GM21737 (cell line): Measurements from ENCODE around the gene DHFR2.
"Not testable (repeated sequence)": the region's sequence is repeated elsewhere in the genome, so short reads cannot be mapped to it uniquely, and the experiment has no call there.

Source experiments
- ATAC-seq: cut with Tn5 transposase; IDR thresholded peaks from one replicate; pipeline ENCODE4 v1.9.1; 2021; ENCODE audit warnings: mild to moderate bottlenecking, moderate library complexity; ENCODE audit not compliant: unreplicated experiment

DHFR2 gene

GRCh38 chr3:94065819-94066480 is 3.2 kb upstream of the DHFR2 start:
- ATAC-seq = no peak

GRCh38 chr3:94065122-94065521 is 2.4 kb upstream of the DHFR2 start:
- no peak for ATAC-seq

DNA sequence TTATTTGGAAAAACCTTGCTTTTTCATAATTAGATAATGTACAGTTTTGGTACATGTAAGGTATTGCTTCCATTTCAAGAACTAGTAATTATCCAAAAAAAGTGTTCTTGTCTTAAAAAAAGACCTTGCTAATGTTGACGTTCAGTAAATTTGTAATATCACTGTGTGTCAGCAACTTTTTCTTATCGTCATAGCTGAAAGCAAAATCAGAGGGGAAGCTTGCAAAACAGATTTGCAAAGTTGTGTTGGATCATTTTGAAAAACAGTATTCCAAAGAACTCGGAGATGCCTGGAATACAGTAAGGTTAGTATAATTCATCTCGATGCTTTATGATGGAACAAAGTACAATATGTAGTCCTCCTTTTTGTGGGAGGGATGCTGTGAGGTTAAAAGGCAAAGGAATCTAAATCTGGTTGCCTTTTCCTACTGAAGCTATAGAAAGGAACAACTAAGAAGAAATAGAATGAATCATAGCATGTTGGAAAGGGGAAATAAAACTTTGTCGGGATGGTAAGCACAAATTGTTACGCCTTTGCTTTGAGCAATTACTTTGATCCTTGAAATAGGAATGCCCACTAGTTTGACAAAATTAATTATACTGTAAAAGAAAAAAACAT is 1.6 kb upstream of the DHFR2 start:
- no peak for ATAC-seq

GRCh38 chr3:94063496-94064119 is 892 bp upstream of the DHFR2 start:
- ATAC-seq = no peak

GRCh38 chr3:94061297-94061696 is 1.4 kb downstream of the DHFR2 start:
- ATAC-seq = no peak

DNA sequence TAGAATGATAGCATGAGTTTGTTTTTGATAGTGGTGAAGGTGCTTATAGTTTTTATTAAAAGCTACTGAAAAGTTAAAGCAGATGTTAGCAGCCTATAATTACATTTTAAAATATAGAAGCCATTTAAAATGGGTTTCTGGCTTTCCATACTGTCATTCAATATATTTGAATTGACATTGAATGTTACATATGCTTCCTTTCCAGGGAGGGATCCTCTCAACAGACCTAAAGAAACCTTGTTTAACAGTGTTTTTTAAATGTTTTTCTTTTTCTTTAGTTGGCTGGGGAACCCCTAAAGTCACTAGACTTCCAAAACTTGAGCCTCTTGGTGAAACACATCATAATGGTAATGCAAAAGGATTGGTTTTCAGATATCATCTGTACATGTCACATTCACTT is 12.2 kb downstream of the DHFR2 start:
- no peak for ATAC-seq

GRCh38 chr3:94049267-94049666 is 13.4 kb downstream of the DHFR2 start:
- ATAC-seq = no peak

DNA sequence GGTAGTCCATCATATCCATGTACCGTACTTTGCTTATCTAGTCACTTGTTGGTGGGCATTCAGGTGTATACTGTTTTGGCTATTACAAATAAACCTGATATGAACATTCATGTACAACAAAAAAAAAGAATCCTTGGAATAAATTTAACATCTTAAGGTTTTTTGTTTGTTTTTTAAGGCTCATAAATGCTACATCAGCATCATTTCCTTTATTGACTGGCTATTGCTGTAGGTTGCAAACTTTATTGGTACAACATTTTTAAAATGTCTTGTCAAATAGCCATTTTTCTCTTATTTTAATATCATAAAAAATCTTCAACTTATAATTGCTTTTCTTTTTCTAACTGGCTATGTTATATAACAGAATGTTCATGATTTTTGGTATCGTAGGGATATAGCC is 16.2 kb downstream of the DHFR2 start:
- ATAC-seq = no peak

- ATAC-seq = not testable (repeated sequence)
These were observed 18.4 kb downstream of the DHFR2 start for GRCh38 chr3:94044100-94044936.

- no peak for ATAC-seq
These were observed 19.4 kb downstream of the DHFR2 start for GRCh38 chr3:94043285-94043684.

DNA sequence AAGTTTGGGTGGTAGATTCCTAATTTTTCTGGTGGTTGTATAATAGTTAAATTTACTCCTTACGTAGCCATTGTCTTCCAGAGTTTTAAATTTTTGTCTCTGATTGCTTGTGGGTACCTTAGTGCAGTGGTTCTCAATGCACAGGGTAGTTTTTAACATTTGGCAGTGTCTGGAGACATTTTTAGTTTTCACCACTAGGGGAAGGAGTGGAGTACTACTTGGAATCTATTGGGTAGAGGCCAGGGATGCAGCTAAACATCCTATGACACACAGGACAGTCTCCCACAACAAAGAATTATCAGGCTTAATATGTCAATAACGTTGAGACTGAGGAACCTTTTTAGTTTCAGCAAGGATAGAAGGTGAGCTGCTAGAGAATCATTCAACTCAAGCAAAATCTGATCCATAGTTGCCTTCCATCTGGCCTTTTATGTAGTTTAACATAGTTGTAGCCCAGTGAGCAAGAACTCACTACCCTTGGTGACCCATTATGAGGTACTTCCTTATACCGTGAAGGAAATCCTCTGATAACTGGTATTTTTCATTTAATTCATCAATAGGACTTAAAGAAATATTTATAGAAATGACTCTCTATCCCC is 25.7 kb downstream of the DHFR2 start:
- no peak for ATAC-seq

GRCh38 chr3:94028093-94028837 is 34.5 kb downstream of the DHFR2 start, which contains the start of gene STX19:
STX19 (minus strand) TSS chr3:94028597; CDS start chr3:94015269, 13,328 bp downstream.
- ATAC-seq = no peak

DNA sequence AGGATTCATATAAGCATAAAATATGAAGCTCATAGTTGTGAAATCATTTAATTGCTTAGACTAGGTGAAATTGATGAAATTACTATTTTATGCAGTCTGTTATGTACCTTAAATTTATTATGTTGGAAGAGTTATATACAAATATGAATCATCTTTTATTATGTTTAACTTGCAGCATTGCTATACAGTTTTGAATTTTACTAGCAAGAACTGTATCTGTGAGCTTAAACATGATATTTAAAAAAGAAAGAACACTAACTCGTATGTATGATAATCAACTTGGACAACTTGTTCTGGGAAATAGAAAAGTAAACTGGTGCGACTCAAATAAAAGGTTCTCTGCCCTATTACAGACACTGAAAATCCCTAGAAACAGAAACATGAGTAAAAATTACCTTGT is 36.1 kb downstream of the DHFR2 start:
- ATAC-seq = no peak

DNA sequence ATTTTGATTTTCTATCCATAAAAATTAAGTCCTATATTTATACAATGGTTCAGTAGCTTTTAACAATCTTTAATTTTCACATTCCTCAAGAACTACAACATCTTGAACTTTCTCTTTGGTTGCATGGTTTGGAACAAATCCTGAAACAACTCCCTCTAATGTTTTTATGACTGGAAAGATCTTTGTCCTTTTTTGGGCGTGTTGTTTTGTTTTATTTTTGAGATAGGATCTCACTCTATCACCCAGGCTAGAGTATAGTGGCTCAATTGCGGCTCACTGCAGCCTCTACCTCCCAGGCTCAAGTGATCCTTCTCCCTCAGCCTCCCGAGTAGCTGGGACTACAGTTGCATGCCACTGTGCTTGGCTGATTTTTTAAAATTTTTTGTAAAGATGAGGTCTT is 38.3 kb downstream of the DHFR2 start:
- ATAC-seq = no peak

- ATAC-seq = no peak
These were observed 42.4 kb downstream of the DHFR2 start for GRCh38 chr3:94020293-94020692.

- ATAC-seq = no peak
These were observed 43.1 kb downstream of the DHFR2 start for GRCh38 chr3:94019659-94020058.

- ATAC-seq = no peak
These were observed 47.7 kb downstream of the DHFR2 start for GRCh38 chr3:94015025-94015424.

- no peak for ATAC-seq
These were observed 50.5 kb downstream of the DHFR2 start for GRCh38 chr3:94012185-94012584.

- ATAC-seq = no peak
These were observed 51.4 kb downstream of the DHFR2 start for GRCh38 chr3:94011233-94011711.

GRCh38 chr3:94009608-94010007 is 53.1 kb downstream of the DHFR2 start:
- no peak for ATAC-seq
